ENCODE results near the gene RYR1.

- TF ChIP-seq CTCF (conservative IDR thresholded peaks at IDR 0.05; ENCODE audit: low read depth, low read length) (no peak), EZH2 (IDR thresholded peaks at IDR 0.05; ENCODE audit: low read length, unreplicated experiment) (no peak)
Measured at GRCh38 chr19:38614289-38614688, 180.8 kb downstream of the RYR1 start.

Measured in PC-3 (cell line).